ENCODE results near the gene ZCCHC7. TPM values are rescaled to one million over a fixed set of nuclear protein-coding genes. Genes with fewer than 3 reads are reported as not detected.

The ZCCHC7 gene
- total and polyA plus RNA-seq, 2 experiments from 2014 or later: 29.8 to 38.8 TPM

DNA sequence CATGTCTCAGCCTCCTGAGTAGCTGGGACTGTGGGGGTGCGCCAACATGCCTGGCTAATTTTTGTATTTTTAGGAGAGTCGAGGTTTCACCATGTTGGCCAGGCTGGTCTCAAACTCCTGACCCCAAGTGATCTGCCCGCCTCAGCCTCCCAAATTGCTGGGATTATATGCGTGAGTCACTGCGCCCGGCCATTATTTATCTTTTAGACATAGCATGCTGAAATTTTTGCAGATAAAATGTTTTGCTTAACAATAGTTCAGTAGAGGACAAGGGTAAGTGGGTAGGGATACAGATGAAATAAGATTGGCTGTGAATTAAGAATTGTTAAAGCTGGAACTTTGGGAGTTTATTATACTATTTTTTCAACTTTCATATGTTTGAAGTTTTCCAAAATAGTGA is 151.3 kb downstream of the ZCCHC7 start:
- Histone ChIP-seq H3K27ac (ENCODE audit: low read depth) (no peak overlapping the region), H3K36me3 (ENCODE audit: insufficient read depth) (no peaks in the 10 kb centered on the region), H3F3A (replicated peaks; ENCODE audit: low read depth) (no peaks in the 10 kb centered on the region), H3K4me1 (ENCODE audit: insufficient read depth) (no peaks in the 10 kb centered on the region), H3K27me3 (ENCODE audit: insufficient read depth) (no peaks in the 10 kb centered on the region), H3K79me2 (replicated peaks; ENCODE audit: insufficient read depth) (peaks cover 5% of the 10 kb centered on the region), H3K4me3 (no peak overlapping the region), H2AFZ (no peak overlapping the region), H3K9me2 (ENCODE audit: insufficient read depth) (no peaks in the 10 kb centered on the region), H3K4me2 (no peak overlapping the region), H4K20me1 (replicated peaks; ENCODE audit: insufficient read depth) (peaks cover 7% of the 10 kb centered on the region; the same call in 1 of the 2 replicates)
- DNase-seq (ENCODE audit: low spot score): no peak
- Mint-ChIP-seq H3K27me3 (ENCODE audit: insufficient read depth, low read depth, poor library complexity) (no peaks in the 10 kb centered on the region), H3K36me3 (ENCODE audit: low read depth) (0 out of 3 replicates have a peak, but pooled peaks cover 3% of the 10 kb centered on the region), H3K4me1 (no peaks in the 10 kb centered on the region), H3K27ac (no peak overlapping the region), H3K4me3 (no peak overlapping the region), H3K9me3 (no peaks in the 10 kb centered on the region; the same call in 2 of the 3 replicates)
- ATAC-seq: no peak
- TF ChIP-seq, protein P1, sequence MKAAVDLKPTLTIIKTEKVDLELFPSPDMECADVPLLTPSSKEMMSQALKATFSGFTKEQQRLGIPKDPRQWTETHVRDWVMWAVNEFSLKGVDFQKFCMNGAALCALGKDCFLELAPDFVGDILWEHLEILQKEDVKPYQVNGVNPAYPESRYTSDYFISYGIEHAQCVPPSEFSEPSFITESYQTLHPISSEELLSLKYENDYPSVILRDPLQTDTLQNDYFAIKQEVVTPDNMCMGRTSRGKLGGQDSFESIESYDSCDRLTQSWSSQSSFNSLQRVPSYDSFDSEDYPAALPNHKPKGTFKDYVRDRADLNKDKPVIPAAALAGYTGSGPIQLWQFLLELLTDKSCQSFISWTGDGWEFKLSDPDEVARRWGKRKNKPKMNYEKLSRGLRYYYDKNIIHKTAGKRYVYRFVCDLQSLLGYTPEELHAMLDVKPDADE (IDR thresholded peaks at IDR 0.05): no peak
- TF ChIP-seq CREB1 (CRISPR knock-in tag; IDR thresholded peaks at IDR 0.05; ENCODE audit: low read depth) (no peak), ZNF114 (CRISPR knock-in tag; IDR thresholded peaks at IDR 0.05) (no peak), EZH2 (IDR thresholded peaks at IDR 0.05; ENCODE audit: low read depth, unreplicated experiment) (no peak), EZH2phosphoT487 (IDR thresholded peaks at IDR 0.05; ENCODE audit: unreplicated experiment) (no peak), REST (IDR thresholded peaks at IDR 0.05; ENCODE audit: unreplicated experiment) (no peak), POLR2AphosphoS5 (IDR thresholded peaks at IDR 0.05; ENCODE audit: low read depth) (no peak)

DNA sequence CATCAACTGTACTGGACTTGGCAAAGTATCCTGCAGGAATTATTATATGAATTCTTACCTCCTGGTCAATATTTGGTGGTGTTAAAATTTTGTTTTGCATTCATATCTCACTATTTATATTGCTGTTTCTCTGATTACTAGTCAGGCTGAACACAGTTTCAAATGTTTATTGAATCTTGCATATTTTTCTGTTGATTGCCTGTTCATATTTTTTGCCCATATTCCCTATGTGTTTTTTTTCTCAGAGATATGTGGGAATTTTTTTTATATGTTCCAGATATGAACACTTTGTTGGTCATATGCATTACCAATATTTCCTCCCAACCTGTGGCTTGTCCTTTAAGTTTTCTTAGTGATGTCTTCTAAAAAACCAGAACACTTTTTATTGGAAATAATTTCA is 153.2 kb downstream of the ZCCHC7 start:
- no peaks in the 10 kb centered on the region for H3F3A ChIP-seq (replicated peaks; ENCODE audit: low read depth)
- no peak overlapping the region for H3K4me3 Mint-ChIP-seq
- peaks cover 4% of the 10 kb centered on the region for H3K79me2 ChIP-seq (replicated peaks; ENCODE audit: insufficient read depth)
- no peak overlapping the region for H3K27ac ChIP-seq (ENCODE audit: low read depth)
- 0 out of 3 replicates have a peak, but pooled peaks cover 3% of the 10 kb centered on the region for H3K36me3 Mint-ChIP-seq (ENCODE audit: low read depth)
- TF ChIP-seq EZH2 (IDR thresholded peaks at IDR 0.05; ENCODE audit: low read depth, unreplicated experiment) (no peak), ZNF114 (CRISPR knock-in tag; IDR thresholded peaks at IDR 0.05) (no peak), CREB1 (CRISPR knock-in tag; IDR thresholded peaks at IDR 0.05; ENCODE audit: low read depth) (no peak), ZNF331 (CRISPR knock-in tag; IDR thresholded peaks at IDR 0.05; ENCODE audit: low read depth) (no peak), POLR2AphosphoS5 (IDR thresholded peaks at IDR 0.05; ENCODE audit: low read depth) (no peak)
- TF ChIP-seq, protein P2, sequence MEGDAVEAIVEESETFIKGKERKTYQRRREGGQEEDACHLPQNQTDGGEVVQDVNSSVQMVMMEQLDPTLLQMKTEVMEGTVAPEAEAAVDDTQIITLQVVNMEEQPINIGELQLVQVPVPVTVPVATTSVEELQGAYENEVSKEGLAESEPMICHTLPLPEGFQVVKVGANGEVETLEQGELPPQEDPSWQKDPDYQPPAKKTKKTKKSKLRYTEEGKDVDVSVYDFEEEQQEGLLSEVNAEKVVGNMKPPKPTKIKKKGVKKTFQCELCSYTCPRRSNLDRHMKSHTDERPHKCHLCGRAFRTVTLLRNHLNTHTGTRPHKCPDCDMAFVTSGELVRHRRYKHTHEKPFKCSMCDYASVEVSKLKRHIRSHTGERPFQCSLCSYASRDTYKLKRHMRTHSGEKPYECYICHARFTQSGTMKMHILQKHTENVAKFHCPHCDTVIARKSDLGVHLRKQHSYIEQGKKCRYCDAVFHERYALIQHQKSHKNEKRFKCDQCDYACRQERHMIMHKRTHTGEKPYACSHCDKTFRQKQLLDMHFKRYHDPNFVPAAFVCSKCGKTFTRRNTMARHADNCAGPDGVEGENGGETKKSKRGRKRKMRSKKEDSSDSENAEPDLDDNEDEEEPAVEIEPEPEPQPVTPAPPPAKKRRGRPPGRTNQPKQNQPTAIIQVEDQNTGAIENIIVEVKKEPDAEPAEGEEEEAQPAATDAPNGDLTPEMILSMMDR (conservative IDR thresholded peaks at IDR 0.05; ENCODE audit: low read depth in 2 of 2): no peak
- TF ChIP-seq, protein P1 (IDR thresholded peaks at IDR 0.05): no peak
- H3K4me3 ChIP-seq: no peak overlapping the region
- H3K36me3 ChIP-seq (ENCODE audit: insufficient read depth): no peaks in the 10 kb centered on the region
- ATAC-seq: no peak
- no peak for DNase-seq (ENCODE audit: low spot score)
- no peaks in the 10 kb centered on the region for H3K4me1 ChIP-seq (ENCODE audit: insufficient read depth)
- H3K9me3 Mint-ChIP-seq: no peaks in the 10 kb centered on the region; the same call in 2 of the 3 replicates
- H3K27me3 ChIP-seq (ENCODE audit: insufficient read depth): no peaks in the 10 kb centered on the region
- H3K4me2 ChIP-seq: no peak overlapping the region
- no peaks in the 10 kb centered on the region for H3K27me3 Mint-ChIP-seq (ENCODE audit: insufficient read depth, low read depth, poor library complexity)
- no peaks in the 10 kb centered on the region for H3K4me1 Mint-ChIP-seq
- no peak overlapping the region for H2AFZ ChIP-seq
- peaks cover 7% of the 10 kb centered on the region; the same call in 1 of the 2 replicates for H4K20me1 ChIP-seq (replicated peaks; ENCODE audit: insufficient read depth)
- no peaks in the 10 kb centered on the region for H3K9me2 ChIP-seq (ENCODE audit: insufficient read depth)
- H3K27ac Mint-ChIP-seq: no peak overlapping the region
